Fibroblast of peridontal ligament (primary cell): ENCODE measurements around the gene EXT2.
A peak's percentile ranks its signal among the peaks of the same experiment; 100 is the strongest.

Experiments
- DNase-seq: peaks from one replicate; pipeline ENCODE4 v3.0.0-alpha.2; 2010; ENCODE audit errors: extremely low read depth

Gene EXT2

DNA sequence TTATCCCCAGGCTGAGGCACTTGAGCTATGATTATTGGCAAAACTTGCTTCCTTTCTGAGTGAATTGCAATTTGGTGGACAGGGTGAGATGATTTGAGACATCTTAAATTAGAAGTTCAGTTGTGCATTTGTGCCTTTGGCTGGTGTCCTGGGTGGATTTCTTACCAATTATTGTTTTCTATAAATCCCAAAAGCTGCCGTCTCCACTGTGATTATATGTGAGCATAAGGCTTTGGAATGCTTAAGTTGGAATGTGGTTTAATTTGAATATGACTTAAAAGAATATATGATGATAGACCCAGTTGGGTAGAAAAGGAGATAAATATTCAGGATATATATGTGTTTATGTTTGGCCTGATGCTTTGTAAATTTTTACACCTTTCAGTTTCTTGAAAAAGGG, 70.0 kb downstream of the EXT2 start:
- DNase-seq = peak; percentile 14

DNA sequence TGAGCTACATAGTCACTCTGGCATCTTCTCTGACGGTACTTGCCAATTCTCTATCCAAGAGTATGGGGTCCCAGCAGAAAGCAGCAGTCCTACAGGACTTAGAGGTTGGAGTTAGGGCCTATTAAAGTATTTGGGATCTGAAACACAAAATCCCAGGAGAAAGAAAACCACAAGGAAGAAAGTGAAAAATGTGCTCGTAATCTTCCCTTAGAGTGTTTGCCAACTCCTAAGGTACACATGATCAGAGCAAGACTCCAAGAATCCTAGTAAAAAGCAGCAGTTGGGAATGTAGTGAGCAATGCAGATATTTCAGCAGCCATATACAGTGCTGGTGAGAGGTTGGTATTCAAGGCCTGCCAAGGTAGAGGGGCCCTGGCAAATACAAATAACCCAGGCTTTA, 71.6 kb downstream of the EXT2 start:
- peak; percentile 61 for DNase-seq

DNA sequence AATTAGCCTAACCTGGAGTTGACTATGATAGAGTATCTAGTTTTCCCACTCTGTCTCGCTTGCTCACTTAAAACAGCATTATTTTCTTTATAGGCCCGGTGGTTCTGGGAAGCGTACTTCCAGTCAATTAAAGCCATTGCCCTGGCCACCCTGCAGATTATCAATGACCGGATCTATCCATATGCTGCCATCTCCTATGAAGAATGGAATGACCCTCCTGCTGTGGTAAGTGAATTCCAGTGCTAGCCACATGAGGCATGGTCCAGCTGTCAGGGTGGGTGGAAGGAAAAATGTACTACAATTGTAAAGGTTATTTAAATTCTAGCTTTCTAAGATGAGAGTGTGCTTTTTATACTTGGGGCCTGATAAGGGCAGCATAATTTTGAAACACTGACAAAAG, 76.0 kb downstream of the EXT2 start:
- DNase-seq = no peak

DNA sequence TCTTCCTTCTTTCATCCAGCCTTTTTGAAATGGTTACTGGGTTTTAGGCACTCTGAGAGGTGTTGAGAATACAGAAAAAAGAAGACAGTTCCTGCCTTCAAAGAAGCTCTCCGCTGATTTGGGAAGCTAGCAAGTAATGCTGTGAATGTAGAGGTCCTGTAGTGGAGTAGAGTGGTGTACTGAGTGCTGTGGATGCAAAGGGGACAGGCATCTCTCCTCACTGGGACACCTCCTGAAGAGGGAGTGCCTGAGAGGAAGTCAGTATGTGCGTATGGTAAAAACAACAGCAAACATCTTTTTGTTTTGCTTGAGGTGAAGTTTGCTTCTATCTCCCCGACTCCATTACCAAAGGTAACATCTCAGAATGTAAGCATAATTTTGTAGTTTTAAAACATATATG, 77.5 kb downstream of the EXT2 start:
- no peak for DNase-seq

DNA sequence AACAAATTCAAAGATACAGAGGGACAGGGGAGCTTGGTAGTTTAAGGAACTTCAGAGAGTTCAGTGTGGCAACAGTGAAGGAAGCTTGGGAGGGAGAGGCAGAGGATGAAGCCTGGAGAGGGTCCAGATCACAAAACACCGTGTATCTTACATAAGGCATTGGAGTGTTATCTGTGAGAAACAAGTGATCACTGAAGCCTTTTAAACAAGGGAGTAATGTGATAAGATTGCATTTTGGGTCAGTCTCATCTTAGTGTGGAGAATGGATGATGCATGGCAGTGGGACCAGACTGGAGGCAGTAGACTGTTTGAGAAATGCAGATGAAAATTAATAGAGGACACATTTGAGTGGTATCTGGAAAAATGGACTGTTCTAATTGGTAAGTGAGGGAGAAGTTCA, 79.4 kb downstream of the EXT2 start:
- no peak for DNase-seq

DNA sequence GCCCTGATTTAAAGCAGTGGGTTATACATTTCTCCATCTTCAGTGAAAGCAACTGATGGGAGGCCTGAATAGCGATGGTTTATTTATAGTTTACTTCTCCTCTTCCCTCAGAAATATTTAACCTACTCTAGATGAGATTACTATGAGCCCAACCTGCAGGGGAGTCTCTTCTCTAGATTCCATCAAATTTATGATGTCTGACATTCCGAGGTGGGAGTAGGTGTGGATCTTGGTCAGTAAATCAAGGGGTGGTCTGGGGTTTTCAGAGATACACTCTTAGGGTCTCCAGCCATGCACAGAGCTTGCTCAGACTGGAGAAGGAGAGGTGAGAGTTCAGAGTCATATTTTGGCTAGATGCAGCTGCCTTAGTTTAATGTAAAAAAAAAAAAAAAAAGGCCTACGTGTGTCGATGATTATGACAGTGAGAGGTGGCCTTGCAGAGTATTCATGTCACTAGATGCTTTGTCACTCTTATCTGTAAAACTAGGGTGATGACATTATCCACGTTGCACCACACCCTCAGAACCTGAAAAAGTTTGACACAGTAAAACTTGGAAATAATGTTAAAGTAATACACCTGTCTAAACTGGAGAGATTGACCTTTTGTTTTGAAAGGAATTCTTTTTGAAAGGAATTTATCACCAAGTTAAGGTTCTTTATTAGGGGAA, 81.2 kb downstream of the EXT2 start:
- DNase-seq = no peak

DNA sequence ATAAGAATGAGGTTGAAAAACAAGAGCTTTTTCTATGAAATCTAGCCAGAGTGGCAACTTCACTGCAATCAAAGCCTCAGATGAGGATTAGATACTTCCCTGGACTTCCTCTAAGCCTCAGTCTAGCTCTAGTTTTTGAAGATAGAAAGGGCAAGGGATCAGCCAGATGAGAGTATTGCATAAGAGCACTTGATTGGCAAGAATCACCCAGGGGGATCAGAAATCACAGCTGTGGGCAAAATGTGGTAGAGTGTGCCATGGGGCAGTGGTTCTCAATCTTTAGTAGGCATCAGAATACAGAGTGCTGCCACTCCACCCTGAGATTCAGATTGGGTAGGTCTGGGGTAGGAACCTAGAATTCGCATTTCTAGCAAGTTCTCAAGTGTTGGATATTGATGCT, 82.4 kb downstream of the EXT2 start:
- DNase-seq = no peak

DNA sequence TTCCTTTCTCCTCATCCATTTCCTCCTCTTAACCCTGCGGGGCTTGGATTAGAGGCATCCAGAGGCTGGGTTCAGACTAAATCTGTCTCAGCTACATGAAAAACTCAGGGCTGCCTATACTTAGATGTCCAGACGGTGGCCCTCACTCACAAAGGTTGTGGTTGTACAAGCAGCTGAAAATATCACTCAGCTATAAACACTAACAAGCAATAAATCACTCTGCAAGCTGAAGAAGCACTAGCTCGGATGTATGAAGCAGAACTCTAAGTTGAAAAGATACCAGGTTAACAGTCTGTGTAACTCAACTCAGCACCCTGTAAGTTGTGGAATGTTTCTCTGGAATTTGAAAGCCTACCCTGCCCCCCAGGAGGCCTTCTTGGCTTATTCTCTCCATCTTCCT, 82.9 kb downstream of the EXT2 start:
- peak; percentile 48 for DNase-seq

DNA sequence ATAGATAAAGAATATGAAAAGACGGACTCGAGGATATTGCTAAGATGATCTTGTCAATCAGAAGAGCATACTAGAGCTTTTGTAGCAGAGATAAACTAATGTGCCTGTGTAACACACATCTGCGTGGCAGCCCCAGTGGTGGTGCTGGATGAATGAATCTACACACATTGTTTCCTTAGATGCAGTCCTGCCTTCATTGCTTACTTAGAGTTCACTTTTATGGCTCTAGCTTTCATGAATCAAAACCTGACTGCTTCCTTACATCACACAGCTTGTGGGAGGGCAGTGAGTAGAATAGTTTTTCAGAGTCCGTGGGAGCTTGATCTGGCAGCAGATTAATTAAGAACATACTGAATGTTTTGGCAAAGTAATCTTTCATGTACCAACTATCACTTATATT, 83.7 kb downstream of the EXT2 start:
- peak; percentile 25 for DNase-seq

DNA sequence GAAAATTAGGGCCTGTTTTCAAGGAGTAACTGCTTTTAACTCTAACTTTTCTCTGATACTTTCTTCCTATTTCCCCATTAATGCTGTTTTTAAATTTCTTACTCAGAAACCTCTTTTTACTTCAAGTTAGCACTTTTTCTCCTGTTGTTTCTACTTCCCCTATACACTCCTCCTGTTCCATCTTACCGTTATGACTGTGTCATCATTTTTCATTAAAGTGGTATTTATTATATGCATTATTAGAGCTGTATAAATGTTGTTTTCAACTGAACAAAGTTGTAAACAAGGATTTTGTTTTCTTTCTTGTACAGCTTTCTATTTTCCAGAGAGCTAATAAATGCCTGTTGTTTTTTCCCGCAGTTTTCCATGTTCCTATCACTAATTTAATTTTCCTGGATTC, 84.6 kb downstream of the EXT2 start:
- no peak for DNase-seq

DNA sequence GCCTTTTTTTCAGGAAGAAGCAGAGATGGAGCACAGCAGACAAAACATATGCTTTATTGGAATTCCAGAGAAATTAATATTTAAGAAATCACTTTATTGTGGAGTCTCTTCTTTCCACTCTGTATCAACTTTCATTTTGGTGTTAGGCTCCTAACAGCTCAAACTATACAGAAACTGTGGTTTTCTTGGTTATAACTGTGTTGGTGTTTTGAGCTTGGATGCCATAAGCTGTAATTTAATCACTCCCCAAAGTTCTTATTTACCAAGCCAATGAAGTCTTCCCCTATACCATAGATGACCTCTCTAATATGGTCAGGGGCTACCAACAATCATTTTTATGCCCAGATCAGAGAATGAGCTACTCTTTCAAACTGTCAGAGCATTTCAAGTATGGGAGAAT, 90.0 kb downstream of the EXT2 start:
- DNase-seq = no peak

DNA sequence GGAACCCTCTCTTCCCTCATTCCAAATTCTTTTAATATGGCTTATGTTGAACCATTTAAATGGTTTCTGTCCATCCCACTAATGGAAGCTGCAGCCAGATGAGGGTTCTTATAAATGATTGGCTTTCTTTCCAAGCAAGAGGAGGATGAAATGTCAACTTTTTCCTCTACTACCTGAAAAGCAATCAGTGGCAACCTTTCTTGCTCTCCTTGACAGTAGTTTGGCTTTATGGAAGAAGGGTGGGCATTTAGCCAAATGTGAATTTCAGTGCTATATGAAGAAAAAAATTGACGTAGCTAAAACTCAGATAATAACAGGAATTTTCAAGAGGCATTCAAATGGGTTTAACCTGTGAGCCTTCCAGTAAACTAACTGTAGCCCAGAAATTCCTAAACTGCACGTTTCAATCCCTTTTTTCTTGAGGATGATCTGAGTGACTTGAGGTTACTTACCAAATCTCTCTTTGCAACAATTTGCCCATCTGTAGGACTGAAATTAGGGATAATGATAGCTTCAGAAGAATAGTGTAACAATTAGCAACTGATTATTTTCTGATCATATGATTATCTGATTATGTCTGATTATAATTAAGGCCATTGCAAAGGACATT, 90.9 kb downstream of the EXT2 start:
- DNase-seq = no peak

DNA sequence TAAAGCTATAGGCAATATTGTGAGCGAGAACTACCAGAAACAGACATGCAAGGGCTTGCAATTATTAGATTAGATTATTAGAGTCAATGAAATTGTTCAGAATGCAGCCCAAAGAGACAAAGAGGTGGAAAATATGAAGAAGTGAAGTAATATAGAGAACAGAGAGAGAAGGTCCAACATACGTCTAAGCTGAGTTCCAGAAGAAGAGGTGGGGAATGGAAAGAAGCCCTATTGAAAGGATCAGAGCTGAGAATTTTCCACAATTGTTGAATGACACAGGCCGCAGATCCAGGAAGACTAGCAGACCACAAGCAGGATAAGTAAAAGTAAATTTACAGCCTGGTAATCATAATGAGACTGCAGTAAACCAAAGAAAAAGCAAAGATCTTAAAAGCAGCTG, 93.2 kb downstream of the EXT2 start:
- DNase-seq = no peak

DNA sequence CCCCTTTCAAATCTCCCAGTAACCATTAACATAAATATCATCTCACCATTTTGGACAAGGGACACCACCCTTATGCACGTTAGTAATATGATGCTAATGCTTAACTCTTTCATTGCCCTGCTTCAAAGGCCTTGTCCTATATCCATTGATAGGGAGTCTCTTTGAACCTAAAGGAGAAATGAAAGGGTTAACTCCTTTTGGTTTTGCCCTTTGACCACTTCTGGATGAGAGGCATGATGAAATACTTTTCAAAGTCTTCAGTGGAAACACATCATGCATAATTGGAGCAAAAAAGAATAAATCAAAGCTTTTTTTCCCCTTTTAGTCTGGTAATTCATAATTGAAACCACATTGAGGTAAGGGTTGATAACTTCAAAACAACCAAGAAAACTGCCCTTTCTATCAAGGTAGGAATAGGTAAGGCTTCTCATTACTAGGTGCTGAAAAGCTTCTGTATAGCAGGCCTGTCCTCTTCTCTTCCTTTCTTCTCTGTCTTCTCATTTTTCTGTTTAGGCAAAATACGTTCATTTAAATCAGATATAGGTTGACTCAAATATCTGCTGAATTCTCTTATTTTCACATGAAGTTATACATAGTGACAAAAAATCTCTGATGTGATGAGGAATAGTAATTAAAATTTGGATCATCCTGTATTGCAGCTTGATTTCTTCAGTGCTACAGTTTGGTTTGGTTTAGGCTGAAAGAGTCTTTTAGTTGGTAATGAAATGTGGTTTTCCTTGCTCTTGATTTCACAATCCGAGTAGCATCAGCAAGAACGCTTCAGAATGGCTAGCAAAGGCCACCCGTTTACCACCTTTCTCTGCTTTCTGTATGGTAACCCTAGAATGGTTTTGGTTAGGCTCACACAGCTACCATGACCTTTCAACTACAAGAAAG, 94.8 kb downstream of the EXT2 start:
- peak; percentile 59 for DNase-seq

DNA sequence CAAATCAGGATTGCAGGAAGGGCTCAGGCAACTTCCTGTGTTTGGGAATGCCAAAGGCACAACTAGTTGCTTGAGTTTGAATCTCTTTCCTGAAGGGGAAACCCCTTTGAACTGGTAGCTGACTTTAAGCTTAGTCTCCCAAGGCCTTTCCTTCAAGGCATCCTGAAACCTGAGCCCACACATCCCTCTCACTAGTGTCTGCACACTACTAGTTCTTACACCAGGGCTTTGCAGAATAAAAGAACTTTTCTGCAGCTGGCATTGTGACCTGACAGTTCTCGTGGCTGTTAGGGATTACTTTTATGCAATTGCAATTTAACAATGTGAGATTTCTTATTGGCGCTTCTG, 95.4 kb downstream of the EXT2 start:
- no peak for DNase-seq

DNA sequence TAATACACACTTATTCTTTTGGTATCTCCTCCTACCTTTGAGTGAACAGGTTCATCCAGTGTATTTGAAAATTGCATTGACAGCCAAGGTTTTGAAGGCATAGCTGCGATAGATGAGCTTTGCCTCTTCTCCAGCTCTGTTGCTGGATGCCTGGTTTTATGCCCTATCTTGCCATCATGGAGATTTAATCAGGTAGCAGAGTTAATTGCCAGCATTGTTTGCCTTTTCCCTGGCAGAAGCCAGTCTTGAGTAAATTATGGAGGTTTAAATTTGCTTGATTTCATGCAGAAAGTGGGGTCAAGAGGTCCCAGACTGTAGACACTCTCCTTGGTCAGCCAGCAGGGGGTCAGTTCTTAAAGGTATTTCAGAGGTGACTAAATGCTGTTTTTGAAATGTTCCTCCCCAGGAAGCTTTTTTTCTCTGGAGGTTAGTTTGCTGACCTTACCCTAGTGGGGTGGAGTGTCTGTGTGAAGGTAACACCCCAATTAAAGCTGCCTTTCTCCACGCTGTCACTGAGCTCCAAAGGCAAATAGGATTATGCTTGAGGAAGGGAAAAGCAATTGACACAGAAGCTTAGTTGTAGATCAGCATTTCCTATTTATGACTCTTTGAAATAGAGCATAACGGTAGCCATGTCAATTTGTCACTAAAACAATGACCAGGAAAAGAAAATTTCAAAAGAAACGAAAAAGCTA, 96.0 kb downstream of the EXT2 start:
- no peak for DNase-seq

DNA sequence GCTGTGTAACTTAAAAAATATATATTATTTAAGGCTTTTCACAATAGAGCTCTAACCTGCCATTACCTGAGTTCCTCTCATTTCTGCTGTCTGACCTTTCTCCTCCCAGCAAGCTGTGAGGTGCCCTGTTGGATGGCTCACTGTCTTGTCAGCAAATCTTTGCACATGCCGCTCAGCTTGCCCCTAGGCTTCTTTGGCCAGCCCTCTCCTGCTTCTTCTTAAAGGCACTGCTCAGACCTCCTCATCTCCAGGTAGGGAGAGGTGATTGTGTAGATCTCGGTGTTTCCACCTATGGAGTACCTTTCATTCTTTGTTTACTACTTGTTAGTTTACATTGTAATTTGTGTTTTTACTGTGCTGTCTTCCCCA, 96.5 kb downstream of the EXT2 start:
- DNase-seq = no peak

DNA sequence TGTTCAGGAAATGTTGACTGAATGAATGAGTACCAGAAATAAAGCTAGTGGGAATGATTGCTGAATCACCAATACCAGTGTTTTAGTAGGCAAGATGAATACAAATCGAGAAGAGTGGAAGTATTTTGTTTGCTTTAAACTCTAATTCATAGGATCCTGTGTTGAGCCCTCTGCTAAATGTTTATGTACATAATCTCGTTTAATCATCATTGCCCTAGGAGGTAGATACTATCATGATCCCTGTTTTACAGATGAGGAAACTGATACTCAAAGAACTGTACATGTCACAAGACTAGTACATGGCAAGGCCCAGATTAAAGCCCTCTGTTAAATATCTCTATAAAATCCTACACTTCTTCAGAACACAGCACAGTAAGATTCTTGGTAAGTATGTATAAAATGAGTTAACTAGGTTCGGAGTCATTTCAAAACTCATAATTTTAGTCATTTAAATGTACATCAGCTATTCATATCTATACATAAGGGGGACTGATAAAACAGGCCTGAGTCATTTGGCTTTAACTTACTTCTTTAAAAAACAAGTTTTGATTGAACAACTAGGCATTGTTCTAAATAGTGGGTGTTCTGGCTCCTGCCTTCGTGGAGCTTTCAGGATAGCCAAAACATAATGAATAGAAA, 97.1 kb downstream of the EXT2 start:
- no peak for DNase-seq

DNA sequence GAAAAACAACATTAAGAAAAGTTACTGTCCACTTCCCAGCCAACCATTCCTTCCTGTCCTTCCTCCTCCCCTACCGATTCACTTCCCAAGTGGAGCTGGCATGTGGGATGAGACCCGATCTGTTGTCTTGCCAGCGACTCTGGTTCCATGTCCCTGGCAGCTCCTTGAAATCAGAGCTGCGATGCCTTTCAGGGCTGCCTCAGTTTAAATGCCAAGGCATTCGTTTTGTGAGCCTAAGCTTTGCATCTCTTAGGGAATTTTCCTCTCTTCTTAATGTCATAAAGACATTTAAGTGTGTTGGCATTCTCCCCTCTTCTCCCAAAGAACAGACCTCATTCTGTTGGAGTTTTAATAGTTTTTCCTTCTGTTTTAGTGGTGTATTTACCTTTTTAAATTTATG, 98.4 kb downstream of the EXT2 start:
- no peak for DNase-seq

DNA sequence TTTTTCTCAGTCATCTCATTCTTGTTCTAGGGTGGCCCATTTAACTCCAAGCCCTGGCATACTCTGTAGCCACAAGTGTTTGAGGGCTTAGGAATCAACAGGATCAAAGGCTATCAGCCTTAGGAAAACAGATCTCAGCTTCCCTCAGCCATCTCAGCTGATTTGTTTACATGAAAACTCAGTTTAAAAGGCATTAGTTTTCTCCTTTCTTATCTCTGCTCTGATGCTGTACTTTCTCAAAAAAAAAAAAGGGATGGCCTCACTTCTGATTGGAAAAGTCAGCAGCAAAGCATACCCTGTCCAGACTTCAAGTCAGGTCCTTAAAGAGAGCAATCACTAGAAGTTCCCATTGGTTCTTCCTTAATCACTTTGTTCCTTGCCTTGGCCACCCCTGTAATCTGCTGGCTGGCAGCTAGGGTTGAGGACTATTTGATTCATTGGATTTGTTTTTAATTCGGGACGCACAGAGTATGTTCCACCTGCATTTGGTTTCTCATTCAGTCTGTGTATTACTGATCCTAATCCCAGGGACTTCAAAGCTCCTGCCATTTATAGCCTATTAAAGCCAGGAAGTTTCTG, 102.8 kb downstream of the EXT2 start:
- no peak for DNase-seq

DNA sequence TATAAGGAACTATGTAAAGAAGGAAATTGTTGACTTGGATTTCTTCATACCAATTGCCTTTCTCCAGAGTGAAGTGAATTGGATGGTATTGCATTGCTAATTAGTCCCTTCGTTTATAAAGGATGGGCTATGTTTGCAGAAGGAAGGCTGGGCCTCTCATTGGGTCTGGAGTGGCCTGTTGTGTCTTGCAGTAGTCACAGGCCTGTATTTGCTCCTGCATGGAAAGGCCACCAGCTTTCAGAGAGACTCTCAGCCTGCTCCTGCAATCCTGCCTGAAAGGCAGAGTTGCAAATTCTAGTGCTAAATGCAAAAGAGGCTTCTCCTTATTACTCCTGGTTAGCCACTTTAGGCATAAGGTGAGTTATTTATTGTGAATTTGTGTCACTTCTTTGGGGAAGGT, 103.8 kb downstream of the EXT2 start:
- no peak for DNase-seq

DNA sequence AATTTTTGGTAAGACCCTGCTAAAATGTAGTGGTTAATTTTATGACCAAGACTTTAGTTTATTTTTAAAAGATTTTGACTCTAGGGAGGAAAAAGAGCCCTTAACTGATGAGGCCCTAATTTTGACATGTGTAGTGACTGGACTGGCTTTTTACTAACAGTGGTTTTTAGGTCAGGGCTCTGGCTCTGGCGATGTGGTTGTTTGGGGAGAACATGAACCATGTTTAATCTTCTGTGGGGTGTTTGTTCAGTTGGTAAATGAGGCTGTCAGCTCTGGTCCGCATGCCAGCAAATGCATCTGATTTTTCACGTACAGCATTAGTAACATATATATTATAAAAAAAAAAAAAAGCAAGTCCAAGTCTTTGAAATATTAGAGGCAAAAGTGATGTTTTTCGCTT, 104.3 kb downstream of the EXT2 start:
- peak; percentile 57 for DNase-seq
